GM13976 (cell line): ENCODE results near the gene PLEKHH2.

Experiments used
- DNase-seq: peaks from one replicate; pipeline ENCODE4 v3.0.0; 2012; ENCODE audit warnings: low spot score
- in situ Hi-C: fragments of 300-500 bp; cut with MboI; formaldehyde crosslinking; loops from one replicate; pipeline ENCODE4 v1.12.0; 2022; ENCODE audit warnings: low sequenced_read_pairs, mixed read lengths, inconsistent platforms; ENCODE audit not compliant: unreplicated experiment
- TF ChIP-seq, protein P1 (sequence below): IDR thresholded peaks from 2 replicates; pipeline ENCODE4 v1.5.1; 2012; ENCODE audit warnings: borderline replicate concordance, mild to moderate bottlenecking; ENCODE audit not compliant: insufficient read depth; ENCODE audit errors: extremely low read depth, missing control alignments, control extremely low read depth

The PLEKHH2 gene

DNA sequence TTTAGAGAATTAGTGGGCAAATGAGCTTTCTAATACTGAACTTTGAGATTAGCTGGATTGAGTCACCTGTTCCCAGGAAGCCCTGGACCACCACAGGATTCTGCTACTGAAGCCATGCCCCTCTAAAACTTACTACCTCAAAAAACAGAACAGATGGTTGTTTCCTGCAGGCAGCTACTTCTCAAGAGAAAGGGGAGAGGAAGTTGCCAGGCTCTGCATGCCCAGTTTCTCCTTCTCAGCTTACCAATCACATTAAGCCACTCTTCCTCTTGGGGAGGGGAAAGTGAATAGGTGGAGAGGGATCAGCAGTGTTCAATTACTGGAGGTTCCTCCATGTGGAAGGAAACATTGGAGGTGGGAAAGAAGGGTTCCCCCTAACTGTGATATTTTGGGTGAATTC, 64.1 kb downstream of the PLEKHH2 start:
- TF ChIP-seq, protein P1, sequence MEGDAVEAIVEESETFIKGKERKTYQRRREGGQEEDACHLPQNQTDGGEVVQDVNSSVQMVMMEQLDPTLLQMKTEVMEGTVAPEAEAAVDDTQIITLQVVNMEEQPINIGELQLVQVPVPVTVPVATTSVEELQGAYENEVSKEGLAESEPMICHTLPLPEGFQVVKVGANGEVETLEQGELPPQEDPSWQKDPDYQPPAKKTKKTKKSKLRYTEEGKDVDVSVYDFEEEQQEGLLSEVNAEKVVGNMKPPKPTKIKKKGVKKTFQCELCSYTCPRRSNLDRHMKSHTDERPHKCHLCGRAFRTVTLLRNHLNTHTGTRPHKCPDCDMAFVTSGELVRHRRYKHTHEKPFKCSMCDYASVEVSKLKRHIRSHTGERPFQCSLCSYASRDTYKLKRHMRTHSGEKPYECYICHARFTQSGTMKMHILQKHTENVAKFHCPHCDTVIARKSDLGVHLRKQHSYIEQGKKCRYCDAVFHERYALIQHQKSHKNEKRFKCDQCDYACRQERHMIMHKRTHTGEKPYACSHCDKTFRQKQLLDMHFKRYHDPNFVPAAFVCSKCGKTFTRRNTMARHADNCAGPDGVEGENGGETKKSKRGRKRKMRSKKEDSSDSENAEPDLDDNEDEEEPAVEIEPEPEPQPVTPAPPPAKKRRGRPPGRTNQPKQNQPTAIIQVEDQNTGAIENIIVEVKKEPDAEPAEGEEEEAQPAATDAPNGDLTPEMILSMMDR = no peak
- DNase-seq = no peak
- in situ Hi-C loops = no loop called here

DNA sequence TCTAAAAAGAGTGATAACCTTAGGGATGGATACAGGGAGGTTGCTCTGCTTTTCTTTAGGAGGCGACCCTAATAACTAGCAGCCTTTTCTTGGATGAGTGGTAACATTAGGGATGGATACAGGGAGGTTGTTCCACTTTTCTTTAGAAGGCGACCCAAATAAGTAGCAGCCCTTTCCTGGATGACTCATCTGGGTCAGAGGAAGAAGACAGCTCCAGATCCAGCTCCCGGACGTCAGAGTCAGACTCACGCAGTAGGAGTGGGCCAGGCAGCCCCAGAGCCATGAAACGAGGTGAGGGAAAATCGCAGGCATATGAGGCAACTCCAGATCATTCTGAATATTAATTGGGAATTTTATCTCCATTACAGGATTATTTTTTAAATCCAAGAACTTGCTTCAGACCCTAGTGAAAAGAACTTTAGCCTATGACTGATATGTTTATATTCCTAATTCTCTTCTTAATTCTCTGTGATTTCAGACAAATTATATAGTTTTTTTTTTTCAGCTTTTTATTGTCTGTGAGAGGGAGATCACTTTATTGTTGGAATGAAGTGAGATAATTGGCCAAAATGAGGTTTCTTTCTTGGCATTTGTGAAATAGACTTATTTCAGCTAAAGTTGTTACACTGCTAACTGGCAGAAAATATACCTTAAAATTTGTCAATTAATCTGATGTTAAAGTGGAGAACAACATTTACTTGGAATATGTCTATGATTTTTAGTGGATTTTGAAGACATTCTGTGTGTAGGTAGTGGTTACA, 70.4 kb downstream of the PLEKHH2 start:
- DNase-seq = no peak
- in situ Hi-C loops = no loop called here
- TF ChIP-seq, protein P1 = no peak

DNA sequence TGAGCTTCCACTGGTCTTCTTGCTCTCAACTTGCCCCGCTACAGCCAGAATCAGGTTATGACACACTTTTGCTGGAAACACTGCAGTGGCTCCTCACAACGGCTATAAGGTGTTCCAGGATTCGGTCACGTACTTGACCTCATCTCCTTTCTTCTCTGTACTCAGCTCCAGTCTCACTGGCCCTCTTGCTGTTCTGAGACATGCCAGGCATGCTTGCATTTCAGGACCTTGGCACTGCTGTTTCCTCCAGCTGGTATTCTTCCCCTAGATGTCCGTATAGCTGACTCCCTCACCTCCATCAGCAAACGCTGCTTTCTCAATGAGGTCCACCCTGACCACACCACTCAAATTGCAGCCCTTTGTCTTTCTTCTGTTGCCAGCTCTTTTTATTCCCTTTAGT, 71.1 kb downstream of the PLEKHH2 start:
- no peak for DNase-seq
- in situ Hi-C loops = no loop called here
- TF ChIP-seq, protein P1 = no peak

DNA sequence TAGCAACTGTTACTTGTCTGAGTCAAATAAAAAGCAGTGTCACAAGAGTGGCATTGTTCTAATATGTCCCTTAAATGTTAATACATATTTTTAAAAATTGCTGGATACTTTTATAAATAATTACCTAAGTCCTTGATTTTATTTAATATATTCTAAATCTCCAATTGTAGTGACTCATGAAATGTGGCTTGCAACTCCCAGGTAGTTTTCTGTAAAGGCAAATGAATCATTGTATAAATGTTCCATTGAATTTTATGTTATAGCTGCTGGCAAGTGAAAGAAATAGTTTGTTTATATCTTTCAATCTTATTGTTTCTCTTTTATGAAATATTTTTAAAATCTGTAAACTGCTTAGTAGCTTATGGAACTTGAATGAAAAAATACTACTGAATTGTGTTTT, 71.8 kb downstream of the PLEKHH2 start:
- TF ChIP-seq, protein P1 = no peak
- in situ Hi-C loops = no loop called here
- DNase-seq = no peak

GRCh38 chr2:43710866-43711265, 73.8 kb downstream of the PLEKHH2 start:
- in situ Hi-C loops = no loop called here
- TF ChIP-seq, protein P1 = no peak
- DNase-seq = no peak

GRCh38 chr2:43714164-43714563, 77.1 kb downstream of the PLEKHH2 start:
- TF ChIP-seq, protein P1 = no peak
- in situ Hi-C loops = no loop called here
- no peak for DNase-seq
